Activated T-helper 17 cell treated with anti-CD3 and anti-CD28 coated beads, Interleukin-2, amount 50 U/mL, for 72 hours (primary cell): Measurements from ENCODE around the gene ARHGAP27. TPM values are rescaled to one million over a fixed set of nuclear protein-coding genes. Genes with fewer than 3 reads are reported as not detected.
"Not testable (repeated sequence)": the region's sequence is repeated elsewhere in the genome, so short reads cannot be mapped to it uniquely, and the experiment has no call there.

Experiments
- ATAC-seq: fragments of 150-1000 bp; cut with Tn5 transposase; replicated peaks from 2 replicates; pipeline ENCODE4 v1.10.0; 2021; ENCODE audit warnings: mild to moderate bottlenecking, moderate library complexity
- H3K27ac Mint-ChIP-seq: one replicate; pipeline ENCODE4 v1.8.0; 2022; ENCODE audit warnings: mixed read lengths
- H3K27me3 Mint-ChIP-seq: one replicate; pipeline ENCODE4 v1.8.0; 2022; ENCODE audit warnings: mixed read lengths
- H3K36me3 Mint-ChIP-seq: one replicate; pipeline ENCODE4 v1.8.0; 2022; ENCODE audit warnings: low read depth, mild to moderate bottlenecking, mixed read lengths
- H3K4me1 Mint-ChIP-seq: one replicate; pipeline ENCODE4 v1.8.0; 2022; ENCODE audit warnings: mixed read lengths
- H3K4me3 Mint-ChIP-seq: one replicate; pipeline ENCODE4 v1.8.0; 2022; ENCODE audit warnings: mild to moderate bottlenecking, mixed read lengths
- H3K9me3 Mint-ChIP-seq: one replicate; pipeline ENCODE4 v1.8.0; 2022; ENCODE audit warnings: mixed read lengths
- total RNA-seq, 2 donors: library from RNA; stranded (reverse); gene quantifications; one replicate each; pipeline ENCODE4 v1.2.3, GENCODE V29; 2022

The ARHGAP27 gene
- total RNA-seq, 2 donors from 2014 or later: 54.5 to 55.5 TPM

- H3K36me3 Mint-ChIP-seq: peaks cover 22% of the 10 kb centered on the region
- H3K4me3 Mint-ChIP-seq: no peak overlapping the region
These were observed 9.0 kb upstream of the ARHGAP27 start for GRCh38 chr17:45441526-45442310.

GRCh38 chr17:45440839-45441515 lies 8.3 kb upstream of the ARHGAP27 start:
- peak; percentile 89 for ATAC-seq
- not testable (repeated sequence) for H3K4me1 Mint-ChIP-seq, H3K27me3 Mint-ChIP-seq, H3K4me3 Mint-ChIP-seq, H3K9me3 Mint-ChIP-seq
- Mint-ChIP-seq H3K36me3 (peaks cover 22% of the 10 kb centered on the region), H3K27ac (peak overlapping the region; percentile 73)

More at GRCh38 chr17:45441526-45442310, 9.0 kb upstream of the ARHGAP27 start:
- Mint-ChIP-seq H3K27me3 (no peaks in the 10 kb centered on the region), H3K4me1 (peaks cover 8% of the 10 kb centered on the region), H3K9me3 (no peaks in the 10 kb centered on the region), H3K27ac (peak overlapping the region; percentile 73)
- no peak for ATAC-seq

DNA sequence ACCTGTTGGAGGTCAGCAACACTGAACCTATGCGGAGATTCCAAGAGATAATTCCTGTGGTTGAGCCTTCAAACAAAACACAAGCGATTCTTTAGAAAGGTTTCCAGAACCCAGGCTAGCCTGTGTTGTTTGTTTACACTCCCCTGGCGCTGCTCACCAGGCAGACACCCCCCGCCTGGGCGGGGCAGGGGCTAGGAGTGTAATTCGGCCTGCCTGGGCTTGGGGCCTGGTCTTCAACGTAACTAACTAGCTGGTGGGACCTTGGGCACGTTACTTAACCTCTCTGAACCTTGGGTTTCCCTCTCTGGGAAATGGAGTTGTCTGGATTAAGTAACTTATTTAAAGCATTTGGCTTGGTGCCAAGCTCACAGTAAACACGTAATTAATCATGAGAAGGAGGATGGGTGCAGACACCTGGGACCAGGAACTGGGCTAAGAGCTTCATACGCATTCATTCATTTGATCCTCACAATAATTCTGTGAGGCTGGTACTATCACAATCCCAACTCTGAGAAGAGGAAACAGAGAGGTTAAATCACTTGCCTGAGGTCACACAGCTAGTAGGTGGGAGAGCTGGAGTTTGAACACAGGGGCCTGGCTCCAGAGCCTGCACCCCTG lies 7.6 kb upstream of the ARHGAP27 start:
- no peaks in the 10 kb centered on the region for H3K4me1 Mint-ChIP-seq
- peak overlapping the region; percentile 73 for H3K27ac Mint-ChIP-seq
- peaks cover 15% of the 10 kb centered on the region for H3K36me3 Mint-ChIP-seq
- peak; percentile 21 for ATAC-seq
- H3K4me3 Mint-ChIP-seq: no peak overlapping the region
- H3K9me3 Mint-ChIP-seq: no peaks in the 10 kb centered on the region
- no peaks in the 10 kb centered on the region for H3K27me3 Mint-ChIP-seq

DNA sequence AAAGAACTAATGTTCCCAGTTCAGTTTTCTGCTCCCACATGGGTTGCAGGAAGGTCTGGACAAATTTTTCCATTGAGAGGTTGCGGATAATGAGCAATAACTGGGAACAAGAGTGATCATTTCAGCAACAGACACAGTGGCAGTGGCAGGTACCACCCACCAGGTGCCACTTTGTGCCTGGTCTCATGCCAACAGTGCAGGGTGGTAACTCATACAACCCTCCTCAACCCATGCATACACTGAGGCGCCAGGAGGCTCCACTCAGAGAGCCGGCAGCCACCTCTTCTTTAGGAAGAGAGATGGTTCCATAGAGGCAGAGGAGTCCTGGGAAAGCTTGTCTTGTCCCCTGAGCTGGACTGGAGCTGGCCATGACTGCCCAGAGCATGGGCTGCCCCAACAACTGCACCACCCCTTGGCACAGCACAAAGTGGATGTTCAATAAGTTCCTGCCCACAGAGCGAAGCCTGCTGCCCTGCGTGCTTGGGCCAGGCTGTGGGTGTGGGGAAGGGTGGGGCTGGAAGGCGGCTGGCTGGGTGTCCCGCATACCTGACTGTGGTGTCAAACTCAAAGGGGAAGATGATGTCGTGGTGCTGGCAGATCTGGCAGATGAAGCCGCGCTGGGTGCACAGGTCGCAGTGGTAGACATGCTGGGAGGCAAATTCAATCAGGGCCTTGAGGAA lies 6.4 kb upstream of the ARHGAP27 start:
- Mint-ChIP-seq H3K4me3 (no peak overlapping the region), H3K4me1 (no peaks in the 10 kb centered on the region), H3K36me3 (peaks cover 10% of the 10 kb centered on the region), H3K27me3 (no peaks in the 10 kb centered on the region), H3K27ac (no peak overlapping the region), H3K9me3 (no peaks in the 10 kb centered on the region)
- ATAC-seq: no peak

DNA sequence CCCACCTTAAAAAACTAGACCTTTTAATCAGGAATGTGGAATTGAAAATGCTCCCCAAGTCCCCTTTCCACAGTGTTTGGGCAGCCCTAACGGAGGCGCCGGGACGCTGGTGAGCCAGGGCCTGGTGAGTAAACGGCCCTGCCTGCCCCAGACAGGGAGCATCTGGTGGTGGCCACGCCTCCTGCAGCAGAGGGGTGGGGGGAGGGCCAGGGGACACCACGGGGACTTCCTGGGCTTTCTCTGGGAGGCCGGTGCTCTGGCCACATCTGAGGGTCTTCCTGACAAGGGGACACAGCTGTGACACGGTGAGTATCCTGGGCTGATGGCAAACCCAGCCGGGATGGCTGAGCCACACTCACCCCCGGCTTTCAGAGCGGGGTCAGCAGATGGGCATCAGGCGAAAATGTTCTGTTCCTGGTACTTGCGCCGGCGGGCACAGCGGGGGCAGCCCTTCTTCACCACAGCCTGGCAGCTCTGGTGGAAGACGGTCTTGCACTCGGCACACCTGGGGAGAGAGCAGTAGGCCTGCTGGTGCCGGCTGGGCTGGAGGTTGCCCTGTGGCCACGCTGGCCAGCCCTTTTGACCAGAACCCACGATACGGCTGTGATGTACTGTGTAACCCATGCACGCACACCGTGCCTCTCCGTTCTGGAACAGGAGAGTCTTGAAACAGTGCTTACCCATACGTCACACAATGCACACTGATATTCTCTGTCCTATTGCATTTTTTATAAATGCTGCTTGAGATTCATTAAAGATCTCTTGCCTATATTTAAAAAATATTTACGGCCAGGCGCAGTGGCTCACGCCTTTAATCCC lies 5.0 kb upstream of the ARHGAP27 start:
- Mint-ChIP-seq H3K4me3 (no peak overlapping the region), H3K9me3 (no peaks in the 10 kb centered on the region), H3K27ac (no peak overlapping the region), H3K36me3 (peaks cover 10% of the 10 kb centered on the region), H3K27me3 (no peaks in the 10 kb centered on the region), H3K4me1 (no peaks in the 10 kb centered on the region)
- ATAC-seq: no peak

DNA sequence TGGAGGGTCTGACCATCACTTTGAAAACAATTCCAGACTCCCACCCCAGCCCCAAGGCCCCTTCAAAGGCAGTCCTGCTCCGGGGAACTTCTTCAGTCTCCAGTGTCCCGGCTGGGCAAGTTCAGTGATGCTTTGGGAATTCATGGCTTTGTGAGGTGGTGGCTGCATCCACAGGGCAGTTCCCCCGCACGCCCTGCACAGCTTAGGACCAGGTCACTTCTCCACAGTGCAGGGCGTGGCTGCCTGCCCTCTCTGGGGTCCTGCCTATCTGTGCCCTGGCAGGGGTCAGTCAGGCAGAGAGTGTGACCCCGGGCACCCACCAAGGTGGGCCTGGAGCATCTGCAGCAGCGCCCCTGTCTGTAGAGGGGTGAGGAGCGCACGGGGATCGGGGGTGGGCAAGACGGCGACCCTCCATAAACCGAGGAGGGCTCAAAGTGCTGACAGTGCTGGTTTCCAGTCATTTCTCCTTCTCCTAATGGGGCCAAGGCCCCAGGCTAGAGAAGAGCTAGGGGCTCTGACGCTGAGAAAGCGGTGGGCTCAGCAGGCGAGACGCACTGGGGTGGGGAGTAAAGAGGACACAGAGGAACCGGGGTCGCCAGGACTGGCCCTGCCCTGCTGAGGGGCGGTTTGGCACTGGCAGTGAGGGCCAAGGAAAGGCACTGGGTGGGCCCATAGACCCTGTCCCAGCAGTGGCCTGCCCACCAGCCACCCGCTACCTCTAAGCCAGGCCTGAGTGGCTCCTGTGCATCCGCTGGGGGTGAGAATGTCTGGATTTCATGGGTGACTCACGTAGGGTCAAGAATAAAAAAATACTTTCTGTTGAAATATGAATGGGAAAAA lies 4.2 kb upstream of the ARHGAP27 start:
- H3K9me3 Mint-ChIP-seq: no peaks in the 10 kb centered on the region
- H3K4me1 Mint-ChIP-seq: no peaks in the 10 kb centered on the region
- no peak for ATAC-seq
- H3K27me3 Mint-ChIP-seq: no peaks in the 10 kb centered on the region
- H3K4me3 Mint-ChIP-seq: no peak overlapping the region
- H3K36me3 Mint-ChIP-seq: peaks cover 10% of the 10 kb centered on the region
- H3K27ac Mint-ChIP-seq: no peak overlapping the region

GRCh38 chr17:45436161-45436560 lies 3.5 kb upstream of the ARHGAP27 start:
- no peak for ATAC-seq
- Mint-ChIP-seq H3K4me1 (no peaks in the 10 kb centered on the region), H3K27ac (no peak overlapping the region), H3K36me3 (peaks cover 10% of the 10 kb centered on the region), H3K4me3 (no peak overlapping the region), H3K9me3 (no peaks in the 10 kb centered on the region), H3K27me3 (no peaks in the 10 kb centered on the region)

DNA sequence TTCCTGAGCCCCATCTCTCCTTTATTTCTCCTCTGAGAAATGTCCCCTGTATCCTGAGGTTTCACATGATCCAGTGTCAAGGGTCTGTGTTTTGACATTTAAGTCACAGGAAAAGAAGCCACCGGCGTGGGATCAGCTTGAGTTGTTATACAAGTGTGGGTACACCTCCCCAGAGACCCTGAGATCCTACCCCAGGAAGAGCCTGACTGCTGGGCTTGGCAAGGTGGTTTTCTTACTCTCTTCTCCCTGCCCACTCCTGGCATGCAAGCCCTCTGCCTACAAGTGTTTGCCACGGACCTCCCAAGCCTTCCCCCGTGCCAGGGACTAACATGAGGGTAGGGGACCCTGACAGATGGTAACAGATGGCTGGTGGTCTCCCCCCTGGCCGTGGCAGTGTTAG lies 2.8 kb upstream of the ARHGAP27 start:
- Mint-ChIP-seq H3K27ac (peak overlapping the region; percentile 46), H3K36me3 (peaks cover 10% of the 10 kb centered on the region), H3K4me1 (no peaks in the 10 kb centered on the region), H3K9me3 (no peaks in the 10 kb centered on the region), H3K27me3 (no peaks in the 10 kb centered on the region), H3K4me3 (no peak overlapping the region)
- ATAC-seq: no peak

- ATAC-seq: no peak
- Mint-ChIP-seq H3K9me3 (no peaks in the 10 kb centered on the region), H3K36me3 (no peaks in the 10 kb centered on the region), H3K27me3 (no peaks in the 10 kb centered on the region), H3K27ac (no peak overlapping the region), H3K4me3 (peak overlapping the region; percentile 81), H3K4me1 (no peaks in the 10 kb centered on the region)
These were observed 477 bp upstream of the ARHGAP27 start for GRCh38 chr17:45433159-45433535.

DNA sequence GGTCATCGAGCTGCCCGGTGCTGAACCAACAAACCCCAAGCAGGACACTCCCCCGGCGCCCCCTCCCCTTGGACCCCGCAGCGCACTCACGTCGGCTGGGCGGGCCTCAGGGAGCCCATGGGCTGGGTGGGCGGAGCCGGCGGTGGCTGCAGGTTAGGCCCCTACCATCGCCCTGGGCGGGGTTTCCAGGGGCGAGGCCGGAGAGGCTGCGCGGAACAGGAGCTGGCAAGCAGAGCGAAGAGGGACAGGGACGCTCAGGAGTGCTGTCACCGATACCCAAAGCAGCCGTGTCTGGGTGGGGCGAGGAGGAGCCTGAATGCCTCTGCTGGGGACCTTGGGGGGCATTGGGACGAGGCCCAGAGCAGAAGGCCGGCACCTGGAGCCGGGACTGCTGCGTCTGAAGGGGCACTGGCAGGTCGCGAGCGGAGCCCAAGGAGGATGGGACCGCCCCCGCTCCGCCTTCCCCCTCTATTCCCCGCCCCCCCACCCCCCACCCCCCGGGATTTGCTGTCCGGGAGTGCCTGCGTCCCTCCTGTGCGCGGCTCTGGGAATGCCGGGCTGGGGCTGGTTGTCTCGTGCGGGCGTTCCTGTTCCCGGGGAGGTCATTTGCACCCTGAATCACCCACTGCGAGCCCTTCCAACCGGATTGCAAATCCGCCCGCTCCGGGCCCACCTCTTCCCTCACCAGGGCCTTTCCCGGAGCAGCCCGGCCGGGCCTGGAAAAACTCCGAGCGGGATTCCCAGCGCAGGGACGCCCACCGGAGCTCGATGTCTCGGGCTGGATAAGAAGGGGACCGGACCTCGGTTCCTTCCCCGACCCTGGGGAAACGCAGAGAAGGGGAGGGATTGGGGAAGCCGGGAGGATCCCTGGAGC lies 902 bp downstream of the ARHGAP27 start:
- peak overlapping the region; percentile 65 for H3K27ac Mint-ChIP-seq
- H3K4me3 Mint-ChIP-seq: peak overlapping the region; percentile 81
- no peaks in the 10 kb centered on the region for H3K9me3 Mint-ChIP-seq
- H3K36me3 Mint-ChIP-seq: no peaks in the 10 kb centered on the region
- no peaks in the 10 kb centered on the region for H3K4me1 Mint-ChIP-seq
- peak; percentile 88 for ATAC-seq
- H3K27me3 Mint-ChIP-seq: no peaks in the 10 kb centered on the region

GRCh38 chr17:45430738-45431530 lies 1.7 kb downstream of the ARHGAP27 start:
- Mint-ChIP-seq H3K4me3 (peak overlapping the region; percentile 81), H3K36me3 (no peaks in the 10 kb centered on the region), H3K27ac (peak overlapping the region; percentile 65), H3K27me3 (no peaks in the 10 kb centered on the region), H3K4me1 (no peaks in the 10 kb centered on the region), H3K9me3 (no peaks in the 10 kb centered on the region)
- ATAC-seq: peak; percentile 37
